ENCODE measurements around the gene MAP2K3.

DNA sequence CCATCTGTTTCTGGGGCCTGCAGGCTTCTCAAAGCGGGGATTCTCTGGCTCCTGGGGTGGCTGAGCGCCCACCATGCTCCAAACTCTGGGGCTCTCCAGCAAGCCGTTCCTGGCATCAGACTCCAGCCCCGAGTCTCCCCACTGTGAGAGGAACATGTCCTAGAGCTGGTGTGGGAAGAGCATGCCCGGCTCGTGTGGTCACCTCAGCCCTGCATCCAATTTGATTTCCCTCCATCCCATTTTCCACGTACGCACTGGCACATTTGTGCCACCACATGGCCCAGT lies 68.4 kb downstream of the MAP2K3 start:
- TF ChIP-seq, protein P1, sequence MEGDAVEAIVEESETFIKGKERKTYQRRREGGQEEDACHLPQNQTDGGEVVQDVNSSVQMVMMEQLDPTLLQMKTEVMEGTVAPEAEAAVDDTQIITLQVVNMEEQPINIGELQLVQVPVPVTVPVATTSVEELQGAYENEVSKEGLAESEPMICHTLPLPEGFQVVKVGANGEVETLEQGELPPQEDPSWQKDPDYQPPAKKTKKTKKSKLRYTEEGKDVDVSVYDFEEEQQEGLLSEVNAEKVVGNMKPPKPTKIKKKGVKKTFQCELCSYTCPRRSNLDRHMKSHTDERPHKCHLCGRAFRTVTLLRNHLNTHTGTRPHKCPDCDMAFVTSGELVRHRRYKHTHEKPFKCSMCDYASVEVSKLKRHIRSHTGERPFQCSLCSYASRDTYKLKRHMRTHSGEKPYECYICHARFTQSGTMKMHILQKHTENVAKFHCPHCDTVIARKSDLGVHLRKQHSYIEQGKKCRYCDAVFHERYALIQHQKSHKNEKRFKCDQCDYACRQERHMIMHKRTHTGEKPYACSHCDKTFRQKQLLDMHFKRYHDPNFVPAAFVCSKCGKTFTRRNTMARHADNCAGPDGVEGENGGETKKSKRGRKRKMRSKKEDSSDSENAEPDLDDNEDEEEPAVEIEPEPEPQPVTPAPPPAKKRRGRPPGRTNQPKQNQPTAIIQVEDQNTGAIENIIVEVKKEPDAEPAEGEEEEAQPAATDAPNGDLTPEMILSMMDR (optimal IDR thresholded peaks at IDR 0.05 in 1 of 3, IDR thresholded peaks at IDR 0.05 in 1 of 3, conservative IDR thresholded peaks at IDR 0.05 in 1 of 3; ENCODE audit: extremely low read depth in 1 of 3, insufficient read depth in 2 of 3, low read length in 3 of 3): no peak
- TF ChIP-seq EZH2 (IDR thresholded peaks at IDR 0.05; ENCODE audit: low read length): no peak
